Amygdala (tissue), 56 donors: Measurements from ENCODE around the gene ISLR.

Source experiments
- DNase-seq, 56 donors: peaks; one replicate each; lab custom pipeline; 2025; lab: John Stamatoyannopoulos, UW

Gene ISLR

DNA sequence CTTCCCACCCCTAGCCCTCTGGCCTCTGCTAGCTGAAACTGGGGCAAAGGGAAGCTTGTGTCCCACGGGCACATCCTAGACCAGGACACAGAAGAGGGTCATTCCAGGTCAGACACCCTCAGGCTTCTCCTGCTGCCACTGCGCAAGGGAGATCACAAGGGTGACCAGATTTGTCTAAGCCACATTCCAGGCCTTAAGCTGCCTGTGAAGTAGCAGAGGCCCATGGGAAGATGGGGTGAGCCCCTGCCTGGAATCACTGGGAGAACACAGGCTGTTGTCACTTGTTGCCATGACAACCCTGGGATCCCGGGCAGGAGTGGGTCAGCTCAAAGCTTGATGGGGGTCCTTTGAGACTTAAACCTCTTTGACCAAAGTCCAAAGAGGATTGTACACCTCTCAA lies 18.3 kb downstream of the ISLR start:
- DNase-seq: no peak

DNA sequence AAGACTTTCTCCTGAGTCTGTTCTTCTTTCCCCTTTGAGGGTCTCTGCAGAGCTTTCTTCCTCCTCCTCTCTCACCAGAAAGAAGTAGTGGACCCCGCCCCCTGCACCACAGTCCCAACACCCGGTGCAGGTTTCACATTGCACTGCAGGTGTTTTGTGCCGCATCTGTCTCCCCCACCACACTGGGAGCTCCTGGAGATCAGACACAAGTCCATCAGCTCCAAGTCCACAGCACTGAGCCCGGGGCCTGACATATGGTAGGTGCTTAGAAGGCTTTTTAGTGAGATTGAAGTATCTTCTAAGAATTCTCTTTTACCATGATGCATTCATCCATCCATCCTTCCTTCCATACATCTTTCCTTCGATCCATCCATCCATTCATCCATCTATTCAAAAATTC lies 19.2 kb downstream of the ISLR start:
- no peak for DNase-seq

DNA sequence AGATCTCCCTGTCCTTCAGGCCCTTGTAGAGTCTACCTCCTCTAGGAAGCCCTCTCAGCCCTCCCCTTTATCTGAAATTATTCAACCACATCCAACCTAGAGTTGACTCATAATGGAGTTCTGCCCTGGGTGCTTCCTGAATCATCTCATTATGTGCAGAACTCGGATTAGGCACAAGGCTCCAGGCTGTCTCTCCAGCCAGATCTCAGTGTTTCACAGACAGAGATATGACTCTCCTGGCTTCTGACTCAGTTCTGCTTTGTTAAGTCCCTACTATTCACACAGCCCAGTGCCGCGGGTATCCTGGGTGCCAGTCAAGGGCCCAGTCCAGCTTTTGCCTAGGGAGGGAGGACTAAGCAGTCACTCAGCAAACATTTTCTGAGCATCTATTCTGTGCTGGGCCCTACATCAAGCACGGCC lies 19.8 kb downstream of the ISLR start:
- DNase-seq: no peak

DNA sequence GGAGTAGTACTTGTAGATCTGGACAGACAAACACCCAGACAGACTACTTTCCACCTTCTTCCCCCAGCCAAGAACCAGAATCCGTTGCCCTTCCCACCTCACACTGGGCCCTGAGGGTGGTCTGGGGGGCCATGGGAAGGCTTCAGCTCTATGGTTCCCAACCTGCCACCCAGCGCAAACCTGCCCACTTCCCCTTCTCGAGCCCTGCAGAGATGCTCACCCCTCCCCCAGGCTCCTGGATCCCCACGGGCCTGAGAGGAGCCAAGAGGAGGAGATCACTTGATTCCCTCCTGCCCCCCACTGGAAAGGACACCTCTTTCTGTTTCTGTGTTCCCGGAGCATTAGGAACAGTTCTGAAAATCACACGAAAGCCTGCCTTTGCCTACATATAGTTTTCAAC lies 20.4 kb downstream of the ISLR start:
- DNase-seq: no peak

DNA sequence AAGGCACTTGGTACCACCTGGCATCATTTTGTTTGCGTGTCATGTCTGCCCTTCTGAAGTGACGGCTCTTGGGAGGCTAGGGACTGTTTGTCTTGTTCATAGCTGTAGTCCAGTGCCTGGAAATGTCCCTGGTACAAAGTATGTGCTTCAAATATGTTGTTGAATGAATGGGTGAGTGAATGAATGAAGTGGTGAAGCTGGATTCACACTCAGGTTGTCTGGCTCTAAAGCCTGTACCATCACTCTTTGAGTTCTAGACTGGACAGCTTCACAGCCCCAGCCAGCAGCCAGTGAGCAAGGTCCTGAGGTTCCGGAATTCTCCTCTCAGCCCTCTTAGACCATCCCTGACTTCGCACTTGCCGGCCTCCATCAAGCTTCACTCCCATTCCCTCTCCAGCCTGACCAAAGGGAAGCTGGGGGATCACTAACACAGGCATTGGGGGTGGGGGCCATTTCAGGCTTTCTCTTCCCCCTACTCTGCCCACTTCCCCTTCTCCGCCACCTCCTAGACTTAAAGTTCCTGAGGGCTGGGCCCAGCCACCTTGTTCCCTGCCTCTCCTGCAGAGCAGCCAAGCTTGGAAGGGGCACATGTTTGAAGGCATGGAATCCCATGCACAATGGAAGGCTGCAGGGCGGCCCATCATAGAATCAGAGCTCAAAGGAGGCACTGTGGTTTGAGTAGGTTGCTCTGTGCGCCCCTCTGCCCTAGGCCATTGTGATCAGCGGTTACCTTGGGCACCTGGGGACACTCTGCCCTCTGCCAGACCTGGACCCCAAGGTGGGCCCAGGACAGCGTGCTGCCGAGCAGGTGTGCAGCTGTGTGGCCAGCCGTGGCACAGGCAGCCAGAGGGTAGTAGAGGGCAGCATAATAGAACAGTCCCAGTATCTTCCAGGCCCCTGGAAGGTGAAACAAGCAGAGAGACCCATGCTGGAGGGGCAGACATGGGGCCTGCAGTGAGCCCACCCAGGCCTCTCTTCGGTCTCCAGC lies 21.4 kb downstream of the ISLR start:
- DNase-seq: no peak

DNA sequence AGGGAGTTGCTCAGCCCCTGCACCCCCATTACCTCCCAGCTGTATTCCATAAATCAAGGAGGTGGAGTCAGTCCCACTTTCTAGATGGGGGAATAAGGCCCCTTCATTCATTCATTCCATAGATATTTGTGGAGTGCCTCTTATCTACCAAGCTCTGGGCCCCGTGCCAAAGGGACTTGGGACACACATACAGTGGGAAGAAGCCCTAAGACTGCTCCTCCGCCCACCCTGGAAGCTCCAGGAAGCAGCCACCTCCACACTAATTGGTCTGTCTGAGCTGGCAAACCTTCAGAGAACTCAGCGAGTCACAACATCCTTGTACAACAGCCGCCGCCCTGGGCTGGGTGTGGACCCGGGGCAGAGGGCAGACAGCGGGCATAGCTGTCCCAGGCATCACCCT lies 22.7 kb downstream of the ISLR start:
- DNase-seq: peak in 13 of 56 donors; percentile 6 to 54 (median 22)

DNA sequence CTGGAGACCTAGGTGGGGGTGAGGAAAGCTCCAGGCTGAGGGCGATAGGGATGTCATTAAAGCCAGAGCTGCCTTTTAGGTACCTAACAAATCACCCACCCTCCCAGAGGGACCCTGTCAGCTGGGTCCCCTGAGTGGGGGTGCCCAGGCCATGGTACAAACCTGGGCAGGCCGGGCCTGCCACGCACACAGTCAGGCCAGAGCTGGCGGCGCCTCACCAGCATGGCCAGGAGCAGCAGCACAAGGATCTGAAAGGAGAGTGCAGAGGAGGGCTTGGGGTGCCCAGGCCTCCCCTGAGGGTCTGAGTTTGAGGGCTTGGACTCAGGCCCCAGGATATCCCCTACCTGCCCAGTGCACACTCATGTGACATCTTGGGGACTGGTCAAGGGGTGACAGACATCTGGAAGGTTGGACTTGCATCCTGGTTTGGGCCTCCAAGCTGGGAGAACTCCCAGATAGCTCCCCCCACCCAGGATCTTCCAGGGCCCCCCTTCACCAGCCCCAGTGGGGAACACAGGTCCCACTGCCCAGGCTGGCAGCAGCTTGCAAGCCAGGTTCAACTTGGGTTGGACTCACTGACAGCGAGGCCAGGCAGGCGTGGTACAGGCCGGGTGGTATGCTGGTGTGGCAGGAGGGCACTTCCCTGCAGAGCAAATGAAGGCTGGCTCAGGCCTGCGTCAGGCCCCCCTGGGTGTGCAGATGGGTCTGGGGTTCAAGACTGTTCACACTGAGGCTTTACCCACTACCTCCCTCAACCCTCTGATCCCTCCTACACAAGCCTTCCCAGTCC lies 23.9 kb downstream of the ISLR start:
- no peak for DNase-seq

DNA sequence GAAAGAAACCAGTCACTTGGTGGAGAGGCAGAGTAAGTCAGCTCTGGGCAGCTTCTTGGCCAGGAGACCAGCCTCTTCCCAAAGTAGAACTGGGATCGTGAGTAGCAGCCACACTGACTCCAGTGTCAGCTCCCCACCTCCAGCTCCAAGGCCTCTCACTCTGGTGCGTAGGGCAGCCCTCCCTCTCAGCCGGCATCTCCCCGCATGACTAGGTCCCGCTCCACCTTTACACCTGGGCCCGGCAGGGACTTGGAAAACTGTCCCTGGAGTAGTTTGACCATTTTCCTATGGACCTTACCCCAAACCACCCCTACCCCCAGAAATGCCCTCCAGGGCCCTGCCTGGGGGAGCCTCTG lies 25.8 kb downstream of the ISLR start:
- DNase-seq: no peak

DNA sequence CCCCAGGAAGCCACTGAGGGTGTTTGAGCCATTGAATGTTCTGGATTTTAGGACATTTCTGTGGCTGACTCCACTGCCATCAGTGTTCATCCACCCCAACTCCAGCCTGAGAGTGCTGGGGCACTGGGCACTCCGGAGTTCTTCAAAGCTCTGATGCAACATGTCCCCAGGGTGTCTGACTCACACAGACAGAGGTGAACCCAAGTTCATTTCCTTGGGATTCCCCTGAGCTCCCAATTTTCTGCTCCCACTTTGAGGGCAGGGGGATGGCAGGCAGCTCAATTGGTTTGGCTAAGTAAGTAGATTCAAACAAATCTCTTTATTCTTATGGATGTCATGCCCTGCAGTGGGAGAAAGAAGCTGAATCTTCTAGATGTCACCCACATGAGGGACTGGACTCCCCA lies 26.9 kb downstream of the ISLR start:
- no peak for DNase-seq

DNA sequence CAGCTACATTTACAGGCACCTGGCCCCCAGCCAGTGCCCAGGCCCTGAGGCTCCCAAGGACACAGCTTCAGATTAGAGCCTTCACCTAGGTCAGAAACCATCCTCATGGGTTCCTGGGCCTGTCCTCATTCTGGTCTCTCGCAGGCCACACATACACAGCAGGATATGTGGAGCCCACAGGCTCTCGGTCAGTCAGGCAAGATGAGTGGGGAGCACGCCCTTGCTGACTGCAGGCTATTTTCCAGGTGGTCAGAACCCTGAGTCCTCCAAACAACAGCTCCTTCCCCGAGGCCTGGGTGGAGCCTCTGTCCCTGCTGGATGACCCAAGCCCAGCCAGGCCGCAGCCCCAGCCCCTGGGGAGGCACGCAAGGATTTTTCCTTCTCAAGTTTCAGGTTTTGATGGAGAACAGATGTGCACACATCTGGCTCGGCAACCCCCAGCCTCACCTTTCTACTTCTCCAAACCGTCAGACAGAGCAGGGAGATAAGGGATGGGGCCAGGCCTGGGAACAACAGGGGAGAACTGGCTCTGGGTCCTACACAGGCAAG lies 27.4 kb downstream of the ISLR start:
- DNase-seq: no peak

DNA sequence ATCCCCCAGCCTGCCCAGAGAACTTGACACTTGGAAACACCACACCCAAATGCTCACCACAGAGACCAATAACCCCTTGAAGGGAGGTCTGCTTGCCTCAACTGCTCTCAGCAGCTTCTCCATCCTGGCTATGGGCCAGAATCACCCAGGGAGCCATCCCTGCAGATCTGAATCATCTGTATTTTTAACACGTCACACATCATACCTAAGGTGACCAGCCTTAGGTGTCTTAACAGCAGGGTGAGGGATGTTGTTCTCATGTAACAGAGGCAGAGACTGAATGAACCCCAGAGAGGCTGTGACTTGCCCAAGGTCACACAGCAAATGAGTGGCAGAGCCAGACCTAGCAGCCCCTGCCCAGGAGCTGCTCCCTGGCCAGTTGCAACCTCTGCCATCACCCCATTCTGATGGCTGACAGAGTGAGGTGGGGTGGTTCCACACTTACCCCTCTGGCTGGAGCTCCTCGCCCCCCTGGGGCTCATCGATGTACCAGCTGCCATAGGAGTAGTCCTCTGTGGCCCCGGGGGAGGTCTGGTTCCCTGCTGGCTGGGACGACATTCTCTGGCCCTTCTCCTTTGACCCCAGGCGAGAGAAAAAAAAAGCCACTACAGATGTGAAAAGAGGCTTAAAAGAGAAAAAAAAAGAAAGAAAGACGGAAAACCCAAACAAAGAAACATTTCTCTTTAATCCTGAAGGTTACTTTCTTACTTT lies 28.4 kb downstream of the ISLR start:
- no peak for DNase-seq

DNA sequence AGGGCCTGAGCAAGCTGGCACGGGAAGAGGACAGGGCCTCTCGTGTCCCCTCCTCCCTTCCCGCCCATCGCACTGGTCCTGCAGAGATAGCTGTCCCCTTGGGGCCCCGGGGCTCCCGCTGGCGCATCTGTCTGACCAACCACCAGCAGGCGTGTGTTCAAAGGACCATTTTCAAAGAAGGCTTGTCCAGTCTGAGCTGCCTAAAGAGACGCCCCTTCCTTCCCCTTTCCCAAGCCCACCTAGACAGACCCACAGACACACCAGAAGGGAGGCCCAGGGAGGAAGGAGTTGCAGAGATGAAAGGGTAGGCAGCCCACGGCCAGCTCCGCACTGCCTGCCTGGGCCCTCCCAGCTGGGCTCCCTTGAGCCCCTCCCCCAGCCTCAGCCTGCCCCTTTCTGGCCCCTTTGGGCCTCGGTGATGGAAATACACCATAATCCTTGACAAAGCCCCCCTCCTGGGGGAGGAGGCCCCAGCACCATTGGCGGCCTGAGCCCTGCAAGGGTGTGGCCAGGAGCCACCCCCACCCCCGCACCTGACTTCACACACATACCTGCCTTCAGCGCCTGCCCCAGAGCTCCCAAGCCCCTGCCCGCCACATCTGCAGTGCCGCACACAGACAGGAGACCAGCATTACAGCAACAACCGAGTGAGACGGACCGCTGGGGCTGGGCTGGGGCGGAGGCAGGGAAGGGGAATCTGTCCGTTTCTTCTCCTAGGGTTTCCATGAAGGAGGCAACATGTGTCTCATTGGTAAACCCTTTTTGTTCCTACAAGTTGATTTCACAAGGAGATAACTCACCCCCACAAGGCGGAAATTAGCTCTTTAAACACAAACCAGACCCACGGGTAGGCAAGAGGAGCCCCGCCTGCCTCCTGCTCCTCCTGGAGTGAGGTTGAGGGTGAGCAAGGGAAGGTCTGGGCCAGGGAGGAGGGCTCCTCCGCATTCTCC lies 29.2 kb downstream of the ISLR start, which contains the start of gene STRA6:
TSS of gene STRA6 (minus strand) at position 336 of the 950 bp plus-strand sequence. CDS start 520 bp downstream, outside the sequence.
- no peak for DNase-seq

DNA sequence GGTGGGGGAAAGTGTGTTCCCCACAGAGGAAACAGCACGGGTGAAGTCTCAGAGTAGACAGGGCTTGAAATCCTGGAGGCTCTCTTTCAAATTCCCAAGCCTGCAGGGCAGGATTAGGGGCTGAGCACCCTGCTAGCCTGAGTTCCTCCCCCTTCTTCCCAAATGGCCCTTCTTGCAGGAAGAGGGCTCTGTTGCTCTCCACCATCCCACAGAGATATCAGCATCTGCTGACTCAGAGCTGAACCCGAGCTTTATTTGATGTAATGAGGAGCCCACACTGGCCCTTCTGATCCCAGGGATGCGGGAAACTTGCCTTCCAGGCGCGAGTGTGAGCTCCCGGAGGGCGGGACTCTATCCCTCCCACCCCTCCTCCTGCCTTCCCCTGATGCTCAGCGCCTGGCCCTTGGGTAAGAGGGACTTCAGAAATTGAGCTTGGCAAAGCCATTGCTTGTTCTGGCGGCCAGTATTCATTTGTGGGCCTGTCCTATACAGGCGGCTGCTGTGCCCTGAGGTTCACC lies 30.5 kb downstream of the ISLR start:
- DNase-seq: peak in 2 of 56 donors; percentile 5 to 15

DNA sequence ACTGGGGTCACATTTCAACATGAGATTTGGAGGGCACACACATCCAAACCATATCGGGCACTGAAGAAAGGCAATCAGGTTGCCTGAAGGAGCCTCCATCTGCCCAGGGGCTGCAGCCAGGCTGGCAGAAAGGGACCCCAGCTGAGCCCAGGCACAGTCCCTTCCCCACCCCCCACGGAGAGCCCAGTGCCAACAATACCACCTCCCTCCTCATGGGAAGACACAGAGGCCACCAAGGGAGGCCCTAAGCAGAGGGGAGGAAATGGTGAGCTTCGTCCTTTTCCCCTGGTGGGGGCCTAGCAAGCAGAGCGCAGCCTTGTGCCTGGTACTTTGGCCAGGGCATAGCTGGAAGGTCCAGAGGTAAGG lies 32.1 kb downstream of the ISLR start:
- no peak for DNase-seq

DNA sequence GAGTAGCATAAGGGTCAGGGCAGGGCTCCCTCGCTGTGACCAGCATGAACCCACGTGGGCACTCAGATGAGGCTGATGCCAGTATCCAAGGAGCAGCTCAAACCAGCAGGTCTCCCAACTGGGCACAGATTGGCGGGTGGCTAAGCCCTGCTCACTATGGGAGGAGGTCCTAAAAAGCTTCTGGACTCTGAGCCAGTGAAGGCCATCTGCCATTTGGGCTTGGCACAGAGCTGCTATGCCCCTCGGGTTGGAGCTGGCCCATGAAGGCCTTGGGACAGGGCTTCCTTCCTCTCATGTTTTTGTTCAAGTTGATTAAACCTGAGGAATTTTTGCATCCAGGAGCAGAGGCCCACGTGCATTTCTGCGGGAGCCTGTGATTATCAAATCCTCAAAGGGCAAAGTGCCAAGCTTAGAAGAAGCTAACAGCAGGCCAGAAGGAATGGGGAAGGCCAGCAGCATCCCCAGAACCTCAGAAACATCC lies 33.3 kb downstream of the ISLR start:
- peak in 7 of 56 donors; percentile 10 to 27 (median 23) for DNase-seq

DNA sequence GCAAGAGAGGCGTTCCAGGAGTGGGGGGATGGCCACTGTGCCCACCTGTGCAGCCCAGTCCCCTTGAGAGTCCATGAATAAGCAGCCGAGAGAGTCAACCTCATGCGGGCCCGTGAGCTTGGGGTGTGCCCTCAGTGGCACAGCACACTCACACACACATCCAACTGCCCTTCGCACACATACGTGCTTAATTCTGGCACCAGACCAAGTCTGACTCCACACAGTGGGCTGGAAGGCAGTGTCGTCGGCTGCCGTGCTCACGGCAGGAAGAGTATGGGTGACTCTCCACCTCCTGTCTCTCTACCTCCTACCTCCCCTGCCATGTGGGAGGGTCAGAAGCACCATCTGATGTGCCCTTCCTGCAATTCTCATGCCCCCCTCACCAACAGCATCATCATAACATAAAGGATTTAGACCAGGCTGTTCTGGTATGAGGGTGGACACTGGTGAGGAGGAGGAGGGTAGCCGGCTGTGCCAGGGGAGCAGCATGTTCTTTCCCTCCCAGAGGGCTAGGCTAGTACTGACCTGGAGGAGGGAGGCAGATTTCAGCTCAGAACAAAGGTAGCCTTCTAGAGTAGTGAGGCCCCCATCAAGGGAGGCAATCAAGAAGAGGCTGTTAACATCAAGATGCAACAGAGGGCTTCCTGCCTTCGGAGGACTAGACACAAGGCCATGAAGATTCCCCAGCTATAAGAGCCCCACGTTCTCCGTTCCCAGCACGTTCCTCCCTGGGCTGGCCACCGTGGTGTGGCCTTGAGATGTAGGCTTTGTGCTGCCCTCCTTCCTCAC lies 34.3 kb downstream of the ISLR start:
- no peak for DNase-seq

DNA sequence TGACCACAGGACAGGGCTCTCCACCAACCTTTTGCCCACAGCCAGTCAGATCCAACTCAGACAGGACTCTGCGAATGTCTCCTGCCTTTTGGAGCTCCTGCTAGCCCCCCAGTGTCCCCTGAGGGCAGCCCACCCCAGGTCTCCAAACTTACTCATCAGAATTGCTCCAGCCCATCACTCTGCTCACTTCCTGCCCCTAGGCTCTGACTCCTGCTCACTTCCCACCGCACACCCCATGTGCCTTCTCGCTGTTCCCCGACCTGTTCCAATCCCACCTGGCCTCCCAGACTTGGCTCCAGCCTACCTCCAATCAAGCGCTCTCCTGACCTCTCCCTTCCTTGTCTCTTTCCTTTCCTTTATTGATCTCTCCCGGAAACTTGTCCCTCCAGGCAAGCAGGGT lies 35.0 kb downstream of the ISLR start:
- DNase-seq: no peak

DNA sequence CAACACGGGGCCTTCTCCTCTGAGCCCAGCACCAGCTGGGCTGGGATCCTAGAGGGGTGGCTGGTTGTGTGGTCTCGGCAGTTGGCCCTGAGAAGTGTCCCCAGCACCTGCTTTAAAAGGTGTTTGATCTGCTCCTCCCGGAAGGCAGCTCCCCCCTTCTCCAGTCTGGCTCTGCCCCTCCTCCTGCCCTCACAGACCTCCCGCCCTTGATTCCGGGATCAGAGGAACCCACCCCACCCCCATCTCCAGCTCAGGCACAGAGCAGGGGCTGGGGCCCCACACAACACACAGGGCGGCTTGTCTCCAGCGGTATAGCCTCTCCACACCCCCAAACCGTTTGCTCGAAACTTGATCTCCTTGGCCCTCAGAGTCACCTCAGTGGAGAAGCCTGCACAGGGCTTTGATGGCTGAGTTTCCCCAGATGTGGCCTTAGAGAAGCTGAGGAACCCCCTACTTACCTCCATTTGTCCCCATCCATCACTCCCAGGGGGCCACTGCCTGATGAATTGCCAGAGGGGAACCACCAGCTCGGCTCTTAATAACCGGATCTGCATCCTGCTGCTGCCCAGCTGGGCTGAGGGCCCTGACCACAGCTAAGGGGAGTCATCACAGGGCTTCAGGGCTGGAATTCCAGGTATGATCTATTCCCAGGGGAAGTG lies 35.5 kb downstream of the ISLR start:
- DNase-seq: no peak
